Suppressor macrophage treated with lipopolysaccharide for 4 hours (primary cell): ENCODE results near the gene PBX1.

Source experiments
- DNase-seq: peaks from one replicate; pipeline ENCODE4 v3.0.0-alpha.2; 2020

PBX1 gene

DNA sequence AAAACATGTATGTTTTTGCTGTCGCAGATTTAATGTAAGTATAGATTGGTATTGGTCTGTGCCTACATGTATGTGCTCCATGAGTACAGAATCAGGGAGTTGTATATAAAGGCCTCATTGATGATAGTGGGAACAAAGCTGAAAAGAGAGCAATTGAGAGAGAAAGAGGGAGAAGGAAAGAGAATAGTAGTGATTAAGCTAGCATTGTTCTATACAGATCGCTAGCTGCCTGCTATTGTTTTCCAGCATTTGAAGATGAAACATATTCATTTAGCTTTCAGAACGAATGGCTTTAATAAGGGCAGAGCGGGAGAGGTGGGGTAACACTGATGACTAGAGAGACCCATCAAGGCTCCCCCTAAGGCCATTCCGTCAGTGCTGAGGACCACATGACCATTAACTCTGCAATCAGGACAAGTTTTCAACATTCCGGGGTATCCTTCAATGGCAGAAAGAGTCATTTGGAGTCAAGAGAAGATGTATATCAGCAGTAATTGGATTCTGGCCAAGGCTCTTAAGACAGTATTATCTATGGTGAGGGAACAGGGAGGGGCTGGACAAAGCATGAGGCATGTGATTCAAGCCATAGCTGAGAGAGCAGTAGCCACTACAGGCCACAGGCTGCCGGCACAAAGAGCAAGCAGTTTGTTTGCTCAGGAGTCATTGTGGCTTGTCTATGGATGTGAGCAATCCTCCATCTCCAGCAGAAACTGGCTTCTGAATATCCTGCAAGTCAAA, 176.5 kb downstream of the PBX1 start:
- no peak for DNase-seq

DNA sequence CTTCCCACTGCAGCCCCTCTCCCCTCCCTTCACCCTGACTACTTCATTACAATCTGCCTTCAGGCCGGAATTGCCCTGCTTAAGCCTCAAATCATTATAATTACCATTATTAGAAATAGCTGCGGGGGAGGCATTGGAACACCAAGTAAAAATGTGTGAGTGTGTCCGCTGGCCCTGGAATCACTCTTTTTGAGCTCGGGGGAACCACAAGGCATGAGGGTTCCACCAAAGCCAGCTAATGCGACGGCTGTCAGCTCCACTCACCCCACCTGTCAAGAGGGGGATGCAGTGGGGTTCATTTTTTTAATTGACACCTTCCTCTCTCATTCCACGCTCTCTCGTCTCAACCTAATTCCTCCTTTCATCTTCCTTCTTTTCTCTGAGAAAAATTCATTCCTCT, 177.2 kb downstream of the PBX1 start:
- no peak for DNase-seq

DNA sequence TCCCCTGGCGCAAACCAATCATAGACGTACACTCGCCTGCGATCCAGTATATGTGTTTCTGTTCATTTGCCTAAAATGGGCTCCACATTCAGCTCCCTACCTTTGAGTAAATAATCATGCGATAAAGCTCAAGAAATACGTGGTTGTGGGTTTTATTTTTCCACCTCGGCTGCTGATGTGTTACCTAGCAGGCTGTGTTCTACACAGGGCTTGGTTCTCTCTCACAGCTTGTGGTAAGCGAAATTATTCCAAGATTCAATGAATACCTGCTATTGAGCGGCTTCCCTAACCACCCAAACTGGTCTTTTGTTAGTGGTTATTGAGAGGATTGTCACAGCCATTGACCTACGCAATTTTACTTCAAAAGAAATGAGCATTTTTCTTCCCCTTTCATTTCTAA, 180.2 kb downstream of the PBX1 start:
- DNase-seq: no peak

DNA sequence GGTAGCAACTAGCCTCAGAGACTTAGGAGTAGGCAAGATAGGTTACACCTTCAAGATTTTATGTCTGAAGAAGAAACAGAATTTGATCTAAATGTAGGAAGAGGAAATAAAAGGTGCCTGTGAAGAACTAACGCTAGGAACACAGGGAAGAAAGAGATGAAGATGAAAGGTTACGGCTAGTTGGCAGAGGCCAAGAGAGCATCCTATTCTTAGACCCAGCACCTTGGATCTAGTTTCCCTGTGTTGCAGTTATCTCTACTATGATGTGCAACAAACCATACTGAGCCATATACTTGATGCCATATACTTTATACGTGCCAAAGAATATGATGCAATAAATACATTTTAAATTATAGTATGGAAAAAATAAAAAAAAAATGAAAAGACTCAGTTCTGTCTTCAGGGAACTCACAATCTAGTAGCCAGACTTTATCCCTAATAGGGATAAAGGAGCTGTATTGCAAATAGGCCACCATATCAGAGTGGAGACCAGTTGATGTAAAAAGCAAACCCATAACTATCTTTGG, 181.1 kb downstream of the PBX1 start:
- no peak for DNase-seq

DNA sequence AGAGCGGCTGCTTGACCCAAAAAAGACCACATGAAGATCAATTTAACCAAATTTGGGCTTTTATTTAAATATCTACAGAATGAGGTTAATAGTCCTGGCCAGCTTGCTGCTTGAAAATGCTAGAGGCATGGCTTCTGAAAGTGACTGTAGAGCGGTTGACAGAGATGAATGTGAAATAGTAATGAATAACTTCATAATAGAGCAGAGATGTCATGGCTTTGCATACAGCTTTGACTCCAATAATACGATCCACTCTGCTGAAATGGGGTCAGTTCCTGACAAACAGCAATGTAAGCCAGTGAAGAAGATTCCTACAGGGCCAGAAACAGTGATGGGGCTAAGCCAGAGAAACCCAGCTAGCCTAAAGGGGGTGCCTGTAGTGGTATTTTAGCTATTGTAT, 183.8 kb downstream of the PBX1 start:
- DNase-seq: no peak

DNA sequence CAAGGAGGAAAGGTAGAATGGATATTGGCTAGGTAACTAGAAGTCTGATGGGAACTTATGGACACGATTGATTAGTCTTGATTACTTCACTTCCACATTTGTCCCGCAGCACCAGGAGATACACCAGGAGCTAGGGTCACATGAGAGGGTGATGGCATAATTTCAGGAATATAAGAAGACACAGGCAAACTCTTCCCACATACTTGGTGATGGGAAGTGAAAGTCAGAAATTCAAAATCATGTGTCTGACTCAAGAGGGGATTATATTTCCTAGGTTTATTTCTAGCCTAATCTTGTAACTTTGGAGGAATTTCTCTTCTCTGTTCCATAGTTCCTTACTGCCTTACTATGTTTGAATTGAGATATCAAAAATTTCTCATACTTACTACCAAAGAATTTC, 185.0 kb downstream of the PBX1 start:
- DNase-seq: peak; percentile 40

DNA sequence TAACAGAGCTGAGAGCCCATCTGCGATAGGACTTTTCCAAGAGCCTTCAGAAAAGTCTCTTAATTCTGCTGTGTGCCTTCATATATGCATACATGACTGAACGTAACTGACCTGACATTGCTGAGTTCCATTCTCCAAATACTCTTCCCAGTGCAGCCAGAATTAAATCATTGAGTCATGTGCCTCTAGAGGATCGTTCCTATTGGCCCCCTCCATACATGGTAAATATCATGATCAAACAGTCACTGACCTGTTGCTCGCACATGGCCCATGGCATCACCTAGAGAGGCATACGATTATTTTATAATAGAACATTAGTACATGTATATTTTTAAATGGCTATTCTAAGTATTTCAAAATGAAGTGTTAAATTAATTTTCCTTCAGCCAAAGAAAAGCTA, 186.8 kb downstream of the PBX1 start:
- no peak for DNase-seq

DNA sequence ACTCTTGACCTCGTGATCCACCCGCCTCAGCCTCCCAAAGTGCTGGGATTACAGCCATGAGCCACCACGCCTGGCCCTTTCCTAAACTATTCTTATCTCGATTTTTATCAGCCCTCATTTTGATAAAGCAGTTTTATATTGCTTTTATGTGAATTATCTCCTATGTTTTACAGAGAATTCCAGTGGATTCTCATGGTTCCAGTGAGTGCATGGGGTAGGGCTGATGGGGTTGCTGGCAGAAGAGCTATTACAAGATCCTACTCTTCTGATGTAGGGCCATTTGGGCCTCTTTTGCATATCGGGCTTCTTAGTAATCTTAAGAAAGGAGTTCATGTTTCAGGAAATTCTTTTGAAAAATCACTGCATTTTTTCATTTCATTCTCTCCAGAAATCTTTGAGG, 187.6 kb downstream of the PBX1 start:
- no peak for DNase-seq

DNA sequence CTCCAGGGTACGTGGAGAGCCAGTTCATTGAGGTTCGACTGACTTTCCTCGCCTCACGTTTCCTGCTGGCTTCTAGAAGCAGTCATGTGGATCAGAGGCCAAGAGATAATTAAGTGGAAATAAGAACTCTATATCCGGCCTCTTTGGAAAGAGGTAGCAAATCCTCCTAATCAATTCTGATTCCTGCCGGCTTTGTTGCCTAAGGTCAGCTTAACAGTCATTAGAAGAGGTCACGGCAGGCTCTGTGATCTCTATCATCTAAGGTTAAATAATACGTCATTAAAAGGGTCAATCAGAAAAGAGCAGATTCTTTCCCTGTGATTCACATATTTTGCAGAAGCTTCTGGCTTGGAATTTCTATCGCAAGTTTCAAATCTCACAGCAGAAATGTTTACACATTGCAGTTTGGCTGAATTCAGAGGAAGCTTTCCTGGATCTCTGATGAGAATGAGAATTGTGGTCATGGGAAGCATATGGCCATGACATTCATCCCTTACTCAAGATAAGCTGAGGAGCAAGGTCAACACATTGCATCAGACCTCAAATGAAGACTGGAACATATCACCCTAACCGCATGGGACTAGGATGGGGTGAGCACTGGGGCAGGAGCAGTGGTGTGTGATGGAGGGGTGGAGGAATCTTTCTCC, 189.4 kb downstream of the PBX1 start:
- DNase-seq: no peak

DNA sequence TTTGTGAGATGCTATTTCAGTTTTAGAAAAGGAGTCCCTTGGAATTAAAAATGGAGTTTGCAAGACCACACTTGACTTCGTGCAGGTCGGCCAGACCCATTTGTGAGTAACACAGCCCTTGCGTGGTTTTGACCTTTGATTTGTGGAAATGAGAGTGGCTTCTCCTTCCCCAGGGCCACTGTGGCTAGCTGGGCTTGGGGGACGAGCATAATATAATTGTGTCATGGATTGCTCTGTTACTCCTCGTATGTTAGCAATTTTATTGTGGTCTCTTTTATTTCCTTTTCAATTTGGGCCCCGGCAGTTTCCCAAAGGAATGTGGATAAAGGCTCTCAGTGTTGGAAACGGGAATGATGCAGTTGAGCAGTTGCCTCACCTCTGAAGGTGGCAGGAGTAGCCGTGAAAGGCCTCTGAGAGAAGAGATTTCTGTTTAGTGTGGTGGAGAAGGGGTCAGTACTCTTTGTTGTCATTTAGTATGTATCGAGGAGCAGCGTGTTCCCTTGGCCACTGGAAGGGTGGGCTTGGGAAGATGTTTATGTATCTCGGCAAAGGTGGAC, 194.6 kb downstream of the PBX1 start:
- no peak for DNase-seq

DNA sequence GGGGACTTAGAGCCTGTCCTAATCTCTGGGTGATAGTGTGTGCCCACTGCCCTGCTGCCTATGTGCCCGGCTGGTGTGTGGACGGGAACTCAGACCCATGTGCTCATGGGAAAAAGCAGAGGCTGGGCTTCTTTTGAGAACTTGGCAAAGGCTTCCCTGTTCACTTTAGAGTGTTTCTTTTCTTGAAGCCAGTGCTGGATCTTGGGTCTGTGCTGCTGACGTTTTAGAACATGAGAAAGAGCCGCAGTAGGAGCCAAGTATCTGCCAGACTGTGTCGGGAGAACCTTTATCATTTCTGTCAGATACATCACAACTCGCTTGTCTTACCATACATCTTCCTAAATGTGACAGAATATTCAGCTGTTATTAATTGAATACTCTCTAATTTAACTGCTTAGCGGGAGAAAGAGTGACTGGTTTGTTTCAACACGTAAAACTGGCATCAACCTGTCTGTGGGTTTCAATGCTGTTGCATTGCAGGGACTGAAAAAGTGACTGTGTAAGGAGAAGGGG, 195.2 kb downstream of the PBX1 start:
- no peak for DNase-seq

DNA sequence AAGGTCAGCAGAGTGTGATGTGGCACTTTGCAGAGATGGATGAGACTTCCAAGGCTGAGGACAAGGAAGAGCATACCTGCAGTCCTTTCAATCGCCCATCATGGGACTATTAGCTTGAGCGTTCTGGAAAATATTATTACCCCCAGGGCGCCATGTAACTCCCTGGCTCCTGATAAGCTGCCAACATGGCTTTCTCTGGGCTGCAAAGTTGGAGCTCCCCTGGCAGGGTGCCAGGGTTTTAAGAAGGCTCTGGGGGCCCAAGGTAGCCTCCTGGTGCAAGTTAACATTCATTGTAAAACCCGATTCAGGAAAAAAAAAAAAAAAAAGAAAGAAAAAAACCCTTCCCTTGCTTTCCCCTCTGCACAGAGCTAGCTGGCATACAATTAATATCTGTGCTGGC, 196.7 kb downstream of the PBX1 start:
- no peak for DNase-seq

DNA sequence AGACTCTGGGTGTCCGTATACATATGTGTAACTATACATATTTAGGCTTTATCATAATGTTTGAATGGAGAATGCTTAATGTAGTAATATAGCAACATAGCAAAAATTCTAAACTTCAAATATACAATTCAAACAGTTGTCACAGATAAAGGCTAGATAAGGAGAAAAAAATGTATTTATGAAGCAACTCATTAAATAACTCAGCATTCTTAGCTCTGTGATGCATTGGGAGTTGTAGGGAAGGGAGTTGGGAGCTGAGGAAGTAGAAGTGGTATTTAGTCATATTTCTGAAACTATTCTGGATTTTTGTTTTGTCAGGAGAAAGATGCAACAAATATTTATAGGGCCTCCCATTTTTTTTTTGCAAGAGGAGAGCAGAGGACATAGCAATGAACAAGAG, 197.8 kb downstream of the PBX1 start:
- no peak for DNase-seq

DNA sequence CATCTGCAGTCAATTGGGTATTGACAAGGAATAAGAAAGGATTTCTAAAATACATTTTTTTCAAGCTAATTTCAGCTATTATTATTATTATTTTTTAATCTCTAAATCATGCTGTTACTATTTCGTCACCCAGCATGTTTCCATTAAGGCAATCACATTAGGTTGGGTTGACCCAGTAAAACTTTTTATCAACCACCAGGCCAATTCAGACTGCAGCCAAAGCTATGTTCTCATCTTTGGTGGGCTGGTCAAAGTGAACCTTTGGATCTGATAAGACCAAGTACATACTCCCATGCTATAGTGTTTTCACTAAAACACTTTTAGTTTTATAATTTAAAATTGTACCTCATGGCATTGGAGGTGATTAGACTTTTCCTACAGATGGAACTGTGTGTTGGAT, 198.6 kb downstream of the PBX1 start:
- DNase-seq: no peak

DNA sequence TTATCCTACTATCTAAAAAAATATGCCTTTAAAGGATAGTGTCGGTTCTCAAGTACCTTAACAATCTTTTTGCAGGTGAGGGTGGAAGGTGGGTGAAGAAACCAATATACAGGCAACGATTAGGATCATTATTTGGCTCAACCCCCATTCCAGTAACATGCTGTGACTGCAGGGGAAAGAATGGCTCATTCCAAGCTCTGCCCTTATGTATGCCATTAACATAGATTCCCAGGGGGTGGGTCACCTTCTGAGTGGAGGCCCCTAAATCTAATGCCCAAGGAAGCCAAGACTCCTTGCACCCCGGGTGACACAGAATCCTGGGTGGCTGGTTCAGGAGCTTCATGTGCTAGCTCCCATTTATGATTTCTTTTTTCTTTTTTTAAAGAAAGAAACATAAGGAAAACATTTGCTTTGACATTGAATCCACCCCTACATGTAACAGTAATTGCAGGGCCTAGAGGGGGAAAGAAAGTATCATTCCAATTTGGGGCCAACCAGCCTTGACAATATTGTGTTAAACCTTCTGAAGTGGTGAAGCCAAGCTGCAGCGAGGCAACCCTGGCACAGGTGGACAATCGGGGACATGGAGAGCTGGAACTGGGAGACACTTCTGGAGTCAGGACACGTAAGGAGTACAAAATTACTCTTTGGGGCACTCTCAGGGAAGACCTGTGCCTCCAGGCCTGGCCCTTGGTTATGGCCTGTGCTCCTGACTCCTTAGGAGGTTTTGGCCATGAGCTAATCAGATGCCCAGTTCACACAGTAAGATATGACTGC, 200.3 kb downstream of the PBX1 start:
- no peak for DNase-seq

DNA sequence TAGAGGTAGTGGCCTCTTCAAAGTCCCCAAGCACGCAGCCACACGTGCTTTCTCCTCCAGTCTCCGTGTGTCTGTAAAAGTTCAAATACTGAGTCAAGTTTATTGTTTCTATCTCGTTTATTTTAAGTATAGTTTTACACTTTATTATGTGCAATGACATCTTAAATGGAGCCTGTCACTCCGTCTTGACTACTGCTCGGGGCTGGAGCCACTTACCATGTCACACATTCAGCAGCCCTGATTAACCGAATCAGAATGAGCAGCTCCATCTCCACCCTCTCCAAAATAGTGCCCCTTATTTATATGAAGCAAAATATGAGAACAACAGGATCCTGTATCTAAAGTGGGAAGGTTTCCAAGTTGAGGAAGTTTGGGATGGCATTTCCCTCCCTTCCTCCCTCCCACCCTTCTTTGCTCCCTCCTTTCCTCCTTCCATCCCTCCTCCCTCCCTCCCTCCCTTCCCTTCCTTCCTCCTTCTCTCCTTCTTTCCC, 201.0 kb downstream of the PBX1 start:
- no peak for DNase-seq

DNA sequence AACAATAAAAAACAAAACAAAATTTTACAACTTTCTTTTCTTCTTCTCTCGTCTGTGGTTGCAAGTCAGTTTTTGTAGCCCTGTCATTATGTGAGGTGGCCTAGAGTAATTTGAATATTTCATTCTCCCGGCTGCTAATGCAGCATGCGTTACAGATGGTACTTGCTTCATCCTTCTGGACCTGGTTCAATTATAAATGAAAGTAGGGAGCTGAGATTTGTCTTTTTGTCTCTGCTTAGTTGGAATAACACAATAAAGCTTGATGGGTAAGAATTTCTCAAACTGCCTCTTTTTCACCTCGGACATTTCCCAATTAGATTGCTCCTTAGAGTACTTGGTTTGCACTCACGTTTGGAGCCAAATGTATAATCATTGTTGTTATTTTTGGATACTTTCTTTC, 201.6 kb downstream of the PBX1 start:
- DNase-seq: no peak

DNA sequence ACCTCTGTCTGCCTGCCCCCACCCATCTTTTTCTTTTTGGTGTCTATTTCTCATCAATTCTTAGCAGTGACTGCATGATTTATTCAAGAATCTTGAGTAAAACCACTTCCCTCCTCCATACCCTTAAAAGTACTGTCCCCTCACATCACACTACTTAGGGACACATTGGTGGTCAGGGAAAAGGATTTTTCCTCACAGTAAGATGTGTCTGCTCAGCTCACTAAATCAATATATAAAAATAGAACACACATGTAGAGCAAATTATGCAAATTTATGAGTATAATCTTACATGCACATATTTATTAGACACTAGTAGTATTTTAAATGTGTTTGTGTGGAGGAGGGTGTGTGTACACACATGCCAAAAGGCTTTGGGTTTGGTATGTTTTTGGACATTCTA, 202.0 kb downstream of the PBX1 start:
- DNase-seq: no peak

DNA sequence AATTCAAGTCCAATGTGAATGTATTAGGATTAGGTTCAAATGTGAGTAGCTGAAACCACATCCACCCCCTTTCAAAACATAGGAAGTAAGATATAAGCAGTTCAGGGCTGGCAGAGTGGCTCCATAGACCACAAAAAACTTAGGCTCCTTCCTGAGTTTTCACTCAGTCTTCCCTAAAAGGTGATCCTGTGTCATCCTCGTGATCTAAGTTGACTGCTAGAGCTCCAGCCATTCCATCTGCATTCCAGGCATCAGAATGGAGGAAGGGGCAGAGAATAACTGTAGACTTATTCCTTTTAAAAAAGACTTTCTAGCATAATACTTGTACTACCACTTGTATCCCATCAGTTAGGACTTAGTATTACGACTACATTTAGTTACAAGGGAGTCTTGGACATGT, 204.1 kb downstream of the PBX1 start:
- no peak for DNase-seq

DNA sequence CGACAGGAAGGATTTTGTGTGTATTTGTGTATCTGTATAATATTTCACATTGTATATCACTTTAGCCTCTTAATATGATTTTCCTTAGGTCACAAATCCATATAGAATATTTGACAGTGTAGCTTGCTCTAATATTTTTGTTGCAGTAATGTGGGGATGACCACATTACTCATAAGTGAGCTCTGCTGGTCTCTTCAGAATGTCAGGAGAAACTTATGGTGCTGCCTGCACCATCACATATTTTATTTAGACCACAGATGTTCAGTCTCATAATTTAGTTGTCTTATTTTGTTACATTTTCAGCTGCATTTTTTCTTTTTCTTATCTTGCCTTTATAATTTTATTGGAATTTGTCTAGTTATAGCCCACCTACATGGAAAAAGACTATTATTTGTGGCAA, 205.3 kb downstream of the PBX1 start:
- DNase-seq: no peak

DNA sequence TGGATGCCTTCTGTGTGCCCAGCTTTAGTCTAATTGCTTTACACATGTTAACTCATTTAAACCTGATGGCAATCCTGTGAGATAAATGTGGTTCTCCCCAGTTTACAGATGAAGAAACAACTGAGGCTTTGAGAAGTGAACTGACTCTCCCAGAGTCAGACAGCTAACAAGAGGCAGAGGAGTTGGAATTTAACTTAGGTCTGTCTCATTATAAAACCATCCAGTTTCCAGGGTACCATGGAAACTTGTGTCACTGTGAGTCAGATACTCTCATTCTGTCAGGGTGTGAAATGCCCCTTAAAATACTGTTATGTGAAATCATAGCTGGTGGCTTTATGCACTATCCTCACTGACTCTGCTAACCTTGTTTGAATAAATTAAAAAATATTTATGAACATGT, 206.6 kb downstream of the PBX1 start:
- no peak for DNase-seq

DNA sequence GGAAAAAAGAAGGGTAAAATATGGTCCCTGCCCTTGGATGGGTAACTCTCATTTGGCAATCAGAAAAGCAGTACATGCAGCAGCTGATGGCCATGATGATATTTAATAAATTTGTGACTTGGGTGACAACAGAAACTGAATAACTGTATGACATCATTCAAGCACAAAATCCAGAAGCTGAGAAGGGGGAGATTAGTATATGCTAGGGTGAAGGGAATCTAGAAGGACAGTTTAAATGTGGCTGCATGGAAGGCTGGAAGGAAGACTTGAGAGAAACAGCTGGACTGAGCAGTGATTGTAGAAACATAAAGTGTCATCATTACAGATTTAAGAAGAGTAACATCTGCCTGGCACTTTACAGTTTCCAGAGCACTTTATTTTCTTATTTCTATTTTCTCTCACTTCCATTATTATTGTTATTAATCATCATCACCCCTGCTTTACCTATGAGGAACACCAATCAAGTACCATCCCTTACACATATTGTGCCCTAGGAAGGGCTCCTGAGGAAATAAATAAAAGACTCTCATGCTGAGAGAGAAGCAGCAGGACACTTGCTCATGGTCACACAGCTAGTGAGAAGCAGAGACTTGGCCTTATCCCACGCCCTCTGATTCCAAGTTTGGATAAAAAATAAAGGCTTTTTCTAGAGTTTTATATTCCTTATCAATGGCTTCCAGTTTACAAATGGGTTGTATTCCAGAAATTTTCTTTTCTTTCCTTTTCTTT, 207.2 kb downstream of the PBX1 start:
- no peak for DNase-seq
